GM21825 (cell line): Measurements from ENCODE around the gene ATAD3B.
"Not testable (repeated sequence)": the region's sequence is repeated elsewhere in the genome, so short reads cannot be mapped to it uniquely, and the experiment has no call there.

ENCODE experiments used
- ATAC-seq: cut with Tn5 transposase; IDR thresholded peaks from one replicate; pipeline ENCODE4 v1.9.1; 2021; ENCODE audit warnings: mild to moderate bottlenecking, moderate library complexity; ENCODE audit not compliant: unreplicated experiment

ATAD3B gene

GRCh38 chr1:1509465-1509850 lies 37.9 kb downstream of the ATAD3B start:
- not testable (repeated sequence) for ATAC-seq

GRCh38 chr1:1510912-1511532 lies 39.5 kb downstream of the ATAD3B start:
- ATAC-seq: no peak

GRCh38 chr1:1511533-1512285 lies 40.1 kb downstream of the ATAD3B start, which contains the start of gene ATAD3A:
TSS of gene ATAD3A (plus strand) at chr1:1512162. CDS start at chr1:1512269, 107 bp downstream.
- ATAC-seq: peak; percentile 82

- ATAC-seq: peak; percentile 13
Measured at GRCh38 chr1:1512425-1512824, 40.9 kb downstream of the ATAD3B start.

GRCh38 chr1:1513675-1514074 lies 42.1 kb downstream of the ATAD3B start:
- not testable (repeated sequence) for ATAC-seq

- not testable (repeated sequence) for ATAC-seq
Measured at GRCh38 chr1:1514376-1514775, 42.8 kb downstream of the ATAD3B start.

- not testable (repeated sequence) for ATAC-seq
Measured at GRCh38 chr1:1516923-1517322, 45.4 kb downstream of the ATAD3B start.

GRCh38 chr1:1517973-1518620 lies 46.5 kb downstream of the ATAD3B start:
- ATAC-seq: no peak

- ATAC-seq: not testable (repeated sequence)
Measured at GRCh38 chr1:1518621-1519007, 47.0 kb downstream of the ATAD3B start.

GRCh38 chr1:1519805-1520505 lies 48.4 kb downstream of the ATAD3B start:
- not testable (repeated sequence) for ATAC-seq

- no peak for ATAC-seq
Measured at GRCh38 chr1:1521331-1521730, 49.8 kb downstream of the ATAD3B start.

- ATAC-seq: not testable (repeated sequence)
Measured at GRCh38 chr1:1522536-1522935, 51.0 kb downstream of the ATAD3B start.

- not testable (repeated sequence) for ATAC-seq
Measured at GRCh38 chr1:1523226-1523625, 51.7 kb downstream of the ATAD3B start.

GRCh38 chr1:1523651-1524050 lies 52.1 kb downstream of the ATAD3B start:
- not testable (repeated sequence) for ATAC-seq

- ATAC-seq: not testable (repeated sequence)
Measured at GRCh38 chr1:1524750-1525383, 53.3 kb downstream of the ATAD3B start.

GRCh38 chr1:1526476-1526875 lies 54.9 kb downstream of the ATAD3B start:
- not testable (repeated sequence) for ATAC-seq

- no peak for ATAC-seq
Measured at GRCh38 chr1:1527092-1527816, 55.7 kb downstream of the ATAD3B start.

GRCh38 chr1:1528301-1529267 lies 57.0 kb downstream of the ATAD3B start:
- ATAC-seq: no peak

- ATAC-seq: no peak
Measured at GRCh38 chr1:1529321-1529720, 57.8 kb downstream of the ATAD3B start.
